ENCODE measurements around the gene RAP1B. TPM values are rescaled to one million over a fixed set of nuclear protein-coding genes. Genes with fewer than 3 reads are reported as not detected.

Gene RAP1B
- total RNA-seq, 4 donors from 2014 or later = 207 to 298 (median 244) TPM

GRCh38 chr12:68573406-68573805, 37.3 kb upstream of the RAP1B start:
- no peak for TF ChIP-seq CTCF (IDR thresholded peaks at IDR 0.05)
- DNase-seq (ENCODE audit: low spot score) (no peak), ATAC-seq (ENCODE audit: low FRiP score) (no peak)

GRCh38 chr12:68577949-68578348, 32.8 kb upstream of the RAP1B start:
- no peak for TF ChIP-seq CTCF (IDR thresholded peaks at IDR 0.05)
- DNase-seq (ENCODE audit: low spot score) = no peak
- no peak for ATAC-seq (ENCODE audit: low FRiP score)

GRCh38 chr12:68578765-68579164, 31.9 kb upstream of the RAP1B start:
- DNase-seq (ENCODE audit: low spot score) (no peak), ATAC-seq (ENCODE audit: low FRiP score) (no peak)
- TF ChIP-seq CTCF (IDR thresholded peaks at IDR 0.05) = no peak

GRCh38 chr12:68579254-68579653, 31.4 kb upstream of the RAP1B start:
- no peak for ATAC-seq (ENCODE audit: low FRiP score)
- DNase-seq (ENCODE audit: low spot score) = no peak

GRCh38 chr12:68580911-68581310, 29.8 kb upstream of the RAP1B start:
- no peak for ATAC-seq (ENCODE audit: low FRiP score)
- DNase-seq (ENCODE audit: low spot score) = no peak
- no peak for TF ChIP-seq CTCF (IDR thresholded peaks at IDR 0.05)

More at GRCh38 chr12:68579254-68579653, 31.4 kb upstream of the RAP1B start:
- TF ChIP-seq CTCF (IDR thresholded peaks at IDR 0.05) = no peak

- ATAC-seq (ENCODE audit: low FRiP score) (no peak), DNase-seq (ENCODE audit: low spot score) (no peak)
- no peak for TF ChIP-seq CTCF (IDR thresholded peaks at IDR 0.05)
Observed at GRCh38 chr12:68581926-68582325, 28.8 kb upstream of the RAP1B start.

GRCh38 chr12:68585966-68586365, 24.7 kb upstream of the RAP1B start:
- TF ChIP-seq CTCF (IDR thresholded peaks at IDR 0.05) = no peak
- no peak for DNase-seq (ENCODE audit: low spot score)
- no peak for ATAC-seq (ENCODE audit: low FRiP score)

Data from omental fat pad (tissue), 4 donors.